OCI-LY7 (cell line): ENCODE data around the gene COL8A1.

ENCODE experiments used
- CTCF ChIP-seq: fragments of 200-600 bp; sonication (generic); conservative IDR thresholded peaks from 2 replicates; pipeline ENCODE4 v1.5.1; 2014; ENCODE audit warnings: mild to moderate bottlenecking, antibody characterized with exemption, low read length, moderate library complexity, mixed read lengths
- EZH2phosphoT487 ChIP-seq: fragments of 200-600 bp; sonication (generic); IDR thresholded peaks from 2 replicates; pipeline ENCODE4 v1.6.1; 2018; ENCODE audit warnings: low read depth, borderline replicate concordance, mild to moderate bottlenecking, mixed run types, antibody characterized with exemption, low read length, moderate library complexity, mixed read lengths

GRCh38 chr3:99620077-99620767, 18.2 kb upstream of the COL8A1 start:
- TF ChIP-seq CTCF (no peak), EZH2phosphoT487 (no peak)
